NCI-H146 treated with DMSO at 0.1 percent for 48 hours (cell line): ENCODE results near the gene FMN1.

ENCODE experiments used
- DNase-seq: peaks from one replicate; lab custom pipeline; 2025; ENCODE audit not compliant: unreplicated experiment; lab: John Stamatoyannopoulos, UW

Gene FMN1

DNA sequence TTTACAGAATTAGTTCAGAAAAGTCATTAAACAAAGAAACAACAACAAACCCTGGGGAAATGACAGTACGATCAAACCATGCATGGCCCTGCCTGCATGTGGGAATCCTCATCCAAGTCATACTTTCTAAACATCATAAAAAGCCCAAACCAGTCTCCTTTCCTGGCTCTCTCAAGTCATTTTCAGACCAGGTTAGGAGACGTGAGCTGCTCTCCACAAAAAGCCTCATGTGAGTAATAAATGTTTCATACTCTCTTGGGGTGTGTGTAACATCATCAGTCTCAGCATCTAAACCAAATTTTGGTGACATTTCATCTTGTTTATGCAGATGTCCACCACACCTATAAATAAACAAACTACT is 457.8 kb downstream of the FMN1 start:
- DNase-seq, result no peak

DNA sequence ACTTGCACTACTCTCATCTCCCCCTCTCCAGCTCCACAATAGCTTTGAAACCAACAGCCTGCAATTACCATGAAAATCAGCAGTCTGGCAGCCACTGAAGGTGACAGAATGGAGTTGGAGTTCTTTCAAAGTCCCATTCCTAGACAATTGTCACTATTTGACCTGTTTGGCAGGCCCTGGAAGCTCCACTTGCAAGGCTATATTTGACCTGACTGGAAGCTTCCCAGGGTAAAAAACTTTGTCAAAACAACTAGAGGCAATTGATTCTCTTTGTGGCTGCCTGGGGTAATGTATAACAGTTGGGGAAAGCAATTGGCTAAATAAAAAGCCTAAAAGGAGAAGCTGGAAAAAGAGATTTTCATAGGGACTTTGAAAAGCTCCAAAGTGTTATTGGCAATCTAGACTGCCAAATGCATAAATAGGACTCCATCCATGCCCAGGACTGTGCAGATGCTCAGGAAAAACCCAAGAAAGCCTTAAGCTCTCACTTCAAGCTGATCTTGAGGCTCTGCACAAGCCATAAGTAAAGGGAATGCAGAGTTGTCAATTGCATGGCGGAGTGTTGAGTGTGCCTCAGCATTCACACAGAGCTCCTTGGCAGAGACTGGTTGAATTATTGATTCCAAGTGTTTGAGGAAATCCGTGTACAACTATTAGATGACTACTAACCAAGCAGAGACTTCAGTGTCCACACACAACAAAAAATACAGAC is 458.4 kb downstream of the FMN1 start:
- no peak for DNase-seq

DNA sequence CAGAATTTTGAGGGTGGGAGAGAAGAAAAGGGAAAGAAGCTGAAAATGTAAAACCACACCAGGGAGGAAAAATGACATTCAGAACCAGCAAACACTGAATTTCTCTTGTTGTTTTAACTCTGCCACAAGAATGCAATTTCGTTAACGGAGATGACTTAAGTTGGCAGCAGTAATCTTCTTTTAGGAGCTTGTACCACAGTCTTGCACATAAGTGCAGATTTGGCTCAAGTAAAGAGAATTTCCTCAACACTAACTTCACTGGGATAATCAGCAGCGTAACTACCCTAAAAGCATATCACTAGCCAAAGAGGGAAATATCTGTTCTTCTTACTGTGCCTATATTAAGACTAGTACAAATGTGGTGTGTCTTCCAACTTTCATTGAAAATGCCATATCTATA is 461.2 kb downstream of the FMN1 start:
- no peak for DNase-seq

GRCh38 chr15:32732574-32733157 is 461.8 kb downstream of the FMN1 start:
- no peak for DNase-seq

GRCh38 chr15:32730677-32731654 is 463.5 kb downstream of the FMN1 start:
- no peak for DNase-seq

- DNase-seq, result no peak
Observed at GRCh38 chr15:32729700-32730395, 464.7 kb downstream of the FMN1 start.

DNA sequence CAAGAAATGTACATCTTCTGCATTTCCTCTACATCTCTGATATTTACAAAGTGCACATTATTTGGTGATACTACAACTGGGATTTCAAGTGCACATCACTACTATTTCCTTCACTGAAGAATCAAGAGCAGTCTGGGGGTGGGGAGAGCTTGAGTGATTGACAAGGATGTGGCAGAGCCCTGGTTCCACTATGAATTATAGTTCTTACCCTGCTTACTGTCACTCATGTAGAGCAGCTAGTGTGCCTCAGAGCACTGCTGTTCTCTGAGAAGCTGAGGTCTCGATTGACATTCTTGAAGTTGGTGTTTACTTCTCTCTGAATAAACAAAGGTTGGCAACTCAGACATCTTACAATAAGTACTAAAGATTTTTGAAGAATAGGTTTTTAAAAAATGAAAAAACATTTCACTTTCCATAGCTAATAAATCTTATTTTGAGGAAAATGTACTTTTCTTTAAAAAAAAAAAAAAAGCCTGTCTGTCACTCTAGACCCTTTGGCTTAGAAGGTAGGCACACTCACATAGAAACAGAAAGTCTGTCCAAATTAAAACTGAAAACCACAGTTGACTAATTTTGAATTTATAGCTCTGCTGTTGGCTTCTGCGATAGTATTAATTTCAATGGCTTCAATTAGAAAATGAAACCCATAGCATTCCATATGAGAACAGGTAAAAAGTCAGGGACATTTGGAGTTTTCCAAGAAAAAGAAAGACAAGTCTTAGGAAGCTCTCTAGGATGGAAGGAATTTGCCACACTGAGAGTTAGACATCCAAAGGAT is 471.2 kb downstream of the FMN1 start:
- DNase-seq, result no peak

GRCh38 chr15:32722136-32722535 is 472.4 kb downstream of the FMN1 start:
- DNase-seq, result no peak

DNA sequence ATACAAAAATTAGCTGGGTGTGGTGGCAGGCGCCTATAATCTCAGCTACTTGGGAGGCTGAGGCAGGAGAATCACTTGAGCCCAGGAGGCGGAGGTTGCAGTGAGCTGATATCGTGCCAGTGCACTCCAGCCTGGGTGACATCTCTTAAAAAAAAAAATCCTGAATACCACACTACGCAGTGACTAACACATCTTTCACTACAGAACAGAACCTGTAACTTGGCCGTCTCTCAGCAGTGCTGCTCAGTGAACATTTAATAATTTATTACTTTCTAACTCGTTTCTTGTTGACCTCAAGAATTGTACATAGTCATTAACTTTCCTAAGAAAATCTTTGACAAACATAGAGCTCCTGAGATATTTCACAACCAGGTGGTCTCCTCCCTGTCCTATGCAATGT is 472.9 kb downstream of the FMN1 start:
- DNase-seq, result no peak

DNA sequence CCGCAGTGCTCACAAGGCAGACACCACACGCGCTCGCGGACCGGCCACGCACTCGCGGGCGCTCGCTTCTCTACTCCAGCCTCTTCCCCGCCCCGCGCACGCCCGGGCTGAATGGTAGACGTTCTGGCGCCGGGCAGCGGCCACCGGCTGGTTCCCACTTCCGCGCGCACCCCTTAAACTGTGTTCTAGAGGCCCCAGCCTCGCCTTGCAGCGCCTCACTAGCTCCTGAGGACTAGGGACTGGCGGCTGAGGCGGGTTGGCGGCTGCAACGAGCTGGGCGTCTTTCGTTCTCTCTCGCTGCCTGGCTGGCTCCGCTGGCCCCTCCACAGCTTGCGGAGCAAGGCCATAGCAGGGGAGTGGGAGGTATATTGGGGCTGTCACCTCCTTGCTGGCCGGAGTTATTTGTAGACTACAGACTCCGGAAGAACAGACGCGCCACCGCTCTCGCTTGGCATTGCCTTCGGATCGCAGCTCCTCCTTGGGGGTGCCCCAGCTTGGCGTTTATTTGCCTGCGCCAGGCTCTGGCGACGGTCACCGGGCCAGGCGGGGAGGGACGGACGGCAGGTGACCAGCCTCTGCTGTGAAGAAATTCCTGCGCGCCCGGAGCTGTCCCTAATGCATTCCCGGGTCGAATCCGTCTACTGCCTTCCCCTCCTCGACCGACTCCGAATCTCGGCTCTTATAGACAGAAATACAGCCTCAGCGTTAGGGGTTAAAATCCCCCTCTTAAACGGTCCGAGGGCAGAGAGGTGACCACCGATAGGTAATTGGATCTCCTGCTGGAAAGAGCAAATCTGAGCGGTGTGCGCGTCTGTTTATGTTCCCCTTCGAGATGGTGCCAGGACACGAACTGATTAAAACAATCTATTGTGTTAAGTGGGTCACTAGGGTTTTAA is 475.4 kb downstream of the FMN1 start:
- DNase-seq, result no peak

DNA sequence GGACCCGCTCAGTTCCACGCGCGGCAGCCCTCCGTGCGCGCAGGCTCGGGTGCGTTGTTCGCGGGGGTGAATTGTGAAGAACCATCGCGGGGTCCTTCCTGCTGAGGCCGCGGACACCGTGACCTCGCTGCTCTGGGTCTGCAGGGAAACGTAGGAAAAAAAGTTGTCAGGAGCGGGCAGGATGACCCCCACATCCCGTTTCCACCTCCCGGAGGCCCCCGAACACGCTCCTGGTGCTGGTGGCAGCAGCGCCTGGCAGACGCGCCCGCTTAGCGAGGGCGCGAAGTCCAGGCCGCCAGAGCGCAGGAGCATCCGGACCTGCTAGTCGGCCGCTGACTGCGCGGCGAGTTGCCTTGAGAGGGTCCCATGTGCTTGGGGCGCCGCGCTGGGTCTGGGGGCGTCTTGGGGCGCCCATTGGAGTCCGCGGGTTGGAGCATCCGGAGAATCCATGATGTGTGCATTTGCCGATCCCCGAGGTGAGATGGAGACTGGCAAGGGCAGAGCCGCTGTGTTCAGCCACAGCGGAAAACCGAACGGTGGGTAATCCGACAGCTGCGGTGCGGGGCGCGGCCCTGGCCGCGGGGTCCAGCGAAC is 476.2 kb downstream of the FMN1 start:
- DNase-seq, result no peak

DNA sequence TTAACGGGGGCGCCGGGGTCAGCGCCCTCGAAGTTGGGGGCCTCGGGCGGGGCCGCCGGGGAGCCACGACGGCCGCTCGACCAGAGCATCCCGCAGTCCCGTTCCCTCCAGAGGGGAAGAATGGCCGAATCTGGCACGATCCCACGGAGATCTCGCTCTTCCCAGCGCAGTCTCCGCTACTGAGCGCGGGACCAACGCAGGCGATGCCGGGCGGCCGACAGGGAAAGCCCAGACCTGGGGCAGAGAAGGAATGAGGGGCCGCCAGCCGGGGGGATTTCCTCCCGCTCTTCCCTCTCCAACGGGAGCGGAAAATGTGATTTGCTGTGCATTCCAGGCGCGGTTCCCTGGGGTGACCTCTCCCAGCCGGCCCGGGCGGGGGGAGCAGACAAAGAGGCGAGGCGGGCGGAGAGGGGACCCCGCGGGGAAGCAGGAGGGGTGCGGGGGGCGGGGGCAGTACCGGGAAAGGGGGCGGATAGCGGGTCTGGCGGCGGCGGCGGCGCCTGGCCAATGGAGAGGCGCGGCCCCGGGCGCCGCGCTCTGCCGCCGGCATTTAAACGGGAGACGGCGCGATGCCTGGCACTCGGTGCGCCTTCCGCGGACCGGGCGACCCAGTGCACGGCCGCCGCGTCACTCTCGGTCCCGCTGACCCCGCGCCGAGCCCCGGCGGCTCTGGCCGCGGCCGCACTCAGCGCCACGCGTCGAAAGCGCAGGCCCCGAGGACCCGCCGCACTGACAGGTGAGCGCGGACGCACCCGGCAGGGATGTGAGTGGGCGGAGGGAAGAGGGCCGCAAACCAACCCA is 476.9 kb downstream of the FMN1 start, which contains the start of gene GREM1:
TSS of gene GREM1 (plus strand) at position 579 of the 801 bp plus-strand sequence. CDS start 12,687 bp downstream, outside the sequence.
- DNase-seq, result no peak

DNA sequence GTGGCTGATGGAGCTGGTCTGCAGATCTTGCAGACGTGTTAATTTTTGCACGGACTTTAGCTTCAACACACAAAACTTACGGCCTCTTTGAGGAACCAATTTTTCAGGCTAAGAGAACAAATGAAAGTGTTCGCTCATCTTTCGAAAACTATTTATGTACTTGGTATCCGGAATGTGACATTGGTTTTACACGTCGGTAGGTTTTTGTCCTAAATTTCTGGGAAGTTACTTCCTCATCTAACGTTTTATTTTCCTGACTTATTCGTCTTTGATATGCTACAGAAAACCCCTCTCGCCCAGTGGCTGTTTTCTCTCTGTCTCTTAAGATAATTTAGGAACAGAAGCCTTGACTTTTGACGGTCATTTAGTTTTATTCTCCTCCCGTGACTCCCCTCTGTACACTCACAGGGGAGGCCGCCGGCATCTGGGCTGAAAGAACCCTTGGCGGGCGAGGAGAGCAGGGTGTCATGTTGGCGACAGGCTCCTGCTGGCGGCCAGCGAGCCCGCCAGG is 477.5 kb downstream of the FMN1 start:
- no peak for DNase-seq

DNA sequence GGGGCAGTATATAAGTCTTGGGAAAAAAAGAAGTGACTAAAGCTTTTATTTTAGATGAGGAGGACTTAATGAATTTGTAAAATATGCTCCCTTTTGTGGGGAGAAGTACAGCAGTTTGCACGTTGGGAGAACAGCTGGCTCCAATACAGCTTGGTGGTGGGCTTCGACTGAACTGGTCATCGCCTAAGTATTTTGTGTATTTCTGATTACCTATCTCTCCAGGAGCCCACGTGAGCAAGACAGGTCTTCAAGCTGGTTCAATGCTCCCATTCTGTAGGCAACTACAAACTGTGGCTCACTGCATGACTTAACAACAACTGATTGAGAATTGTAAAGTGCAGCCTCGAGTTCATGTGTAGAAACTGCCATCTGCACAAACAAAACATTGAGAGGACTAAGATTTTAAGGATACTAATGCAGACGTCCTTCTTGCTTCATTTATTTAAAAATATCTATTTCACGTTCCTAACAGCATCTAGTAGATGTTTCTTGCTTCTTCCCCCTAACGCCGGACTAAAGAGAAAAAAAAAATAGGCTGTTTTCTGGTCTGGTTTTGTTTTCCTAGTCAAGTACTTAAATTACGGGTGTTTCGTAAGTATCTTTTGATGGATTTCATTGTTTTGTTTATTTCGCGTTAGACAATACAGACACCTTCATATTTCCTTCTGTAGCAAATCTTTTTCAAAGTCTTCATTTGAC is 478.1 kb downstream of the FMN1 start:
- no peak for DNase-seq
